HK-2 (cell line): ENCODE measurements around the gene CAMK2A.
A peak's percentile ranks its signal among the peaks of the same experiment; 100 is the strongest.

Experiments
- DNase-seq: peaks from one replicate; pipeline ENCODE4 v3.0.0-alpha.2; 2018; ENCODE audit not compliant: unreplicated experiment

Gene CAMK2A

GRCh38 chr5:150279330-150280020 is 10.1 kb downstream of the CAMK2A start:
- DNase-seq: no peak

GRCh38 chr5:150278916-150279315 is 10.7 kb downstream of the CAMK2A start:
- DNase-seq: peak; percentile 53

- DNase-seq: no peak
Measured at GRCh38 chr5:150278046-150278730, 11.4 kb downstream of the CAMK2A start.

GRCh38 chr5:150277043-150277442 is 12.5 kb downstream of the CAMK2A start:
- no peak for DNase-seq

GRCh38 chr5:150274811-150275210 is 14.8 kb downstream of the CAMK2A start:
- no peak for DNase-seq

- DNase-seq: no peak
Measured at GRCh38 chr5:150272531-150272930, 17.0 kb downstream of the CAMK2A start.

GRCh38 chr5:150271923-150272322 is 17.6 kb downstream of the CAMK2A start:
- DNase-seq: no peak

GRCh38 chr5:150271296-150271692 is 18.3 kb downstream of the CAMK2A start:
- no peak for DNase-seq

GRCh38 chr5:150270541-150271295 is 18.9 kb downstream of the CAMK2A start:
- DNase-seq: no peak

GRCh38 chr5:150266871-150267291 is 22.7 kb downstream of the CAMK2A start:
- DNase-seq: no peak

- no peak for DNase-seq
Measured at GRCh38 chr5:150265870-150266383, 23.6 kb downstream of the CAMK2A start.

GRCh38 chr5:150264667-150265603 is 24.6 kb downstream of the CAMK2A start:
- DNase-seq: no peak

GRCh38 chr5:150263801-150264621 is 25.6 kb downstream of the CAMK2A start:
- DNase-seq: peak; percentile 68

- DNase-seq: no peak
Measured at GRCh38 chr5:150263375-150263775, 26.2 kb downstream of the CAMK2A start.

- no peak for DNase-seq
Measured at GRCh38 chr5:150262502-150262901, 27.1 kb downstream of the CAMK2A start.

- no peak for DNase-seq
Measured at GRCh38 chr5:150261231-150261630, 28.3 kb downstream of the CAMK2A start.

GRCh38 chr5:150258130-150258529 is 31.4 kb downstream of the CAMK2A start:
- DNase-seq: no peak

GRCh38 chr5:150257424-150257823 is 32.1 kb downstream of the CAMK2A start:
- DNase-seq: no peak

- no peak for DNase-seq
Measured at GRCh38 chr5:150256410-150257064, 33.0 kb downstream of the CAMK2A start.
